GM04504 (cell line): ENCODE results near the gene COL6A1.
"Not testable (repeated sequence)": the region's sequence is repeated elsewhere in the genome, so short reads cannot be mapped to it uniquely, and the experiment has no call there.

Experiments used
- DNase-seq: peaks from one replicate; pipeline ENCODE4 v3.0.0-alpha.2; 2012; ENCODE audit warnings: low read depth

Gene COL6A1

GRCh38 chr21:45945066-45945867 is 36.3 kb upstream of the COL6A1 start:
- no peak for DNase-seq

GRCh38 chr21:45945868-45946210 is 35.7 kb upstream of the COL6A1 start:
- DNase-seq: no peak

GRCh38 chr21:45947296-45947695 is 34.3 kb upstream of the COL6A1 start:
- no peak for DNase-seq

GRCh38 chr21:45947716-45948255 is 33.8 kb upstream of the COL6A1 start:
- no peak for DNase-seq

GRCh38 chr21:45948576-45949141 is 32.9 kb upstream of the COL6A1 start:
- DNase-seq: no peak

- no peak for DNase-seq
These were observed 31.4 kb upstream of the COL6A1 start for GRCh38 chr21:45949928-45950739.

- DNase-seq: no peak
These were observed 30.6 kb upstream of the COL6A1 start for GRCh38 chr21:45950740-45951515.

- no peak for DNase-seq
These were observed 29.9 kb upstream of the COL6A1 start for GRCh38 chr21:45951676-45952075.

GRCh38 chr21:45952527-45952926 is 29.0 kb upstream of the COL6A1 start:
- DNase-seq: not testable (repeated sequence)

- no peak for DNase-seq
These were observed 28.6 kb upstream of the COL6A1 start for GRCh38 chr21:45952974-45953373.

GRCh38 chr21:45954261-45954660 is 27.3 kb upstream of the COL6A1 start:
- peak; percentile 53 for DNase-seq

- DNase-seq: no peak
These were observed 26.6 kb upstream of the COL6A1 start for GRCh38 chr21:45954921-45955320.

GRCh38 chr21:45957551-45957950 is 24.0 kb upstream of the COL6A1 start:
- DNase-seq: no peak

GRCh38 chr21:45957981-45958600 is 23.5 kb upstream of the COL6A1 start:
- peak; percentile 67 for DNase-seq

GRCh38 chr21:45959182-45959581 is 22.4 kb upstream of the COL6A1 start:
- DNase-seq: no peak

GRCh38 chr21:45959779-45960390 is 21.7 kb upstream of the COL6A1 start:
- no peak for DNase-seq

- not testable (repeated sequence) for DNase-seq
These were observed 20.2 kb upstream of the COL6A1 start for GRCh38 chr21:45961408-45961807.

GRCh38 chr21:45962531-45963231 is 18.9 kb upstream of the COL6A1 start:
- DNase-seq: no peak

- DNase-seq: no peak
These were observed 18.4 kb upstream of the COL6A1 start for GRCh38 chr21:45963232-45963570.

GRCh38 chr21:45964649-45965048 is 16.9 kb upstream of the COL6A1 start:
- no peak for DNase-seq
